HepG2 (cell line): ENCODE measurements around the gene BCAS3. TPM values are rescaled to one million over a fixed set of nuclear protein-coding genes. Genes with fewer than 3 reads are reported as not detected.

Experiments used
- ATAC-seq: fragments of 200-7000 bp; cut with Tn5 transposase; 3 replicates; pipeline ENCODE4 v1.9.1; 2020; ENCODE audit warnings: mild to moderate bottlenecking, moderate library complexity
- BruUV-seq: library from RNA; stranded (reverse); fragments of 400-500 nt; replicated peaks from 2 replicates; lab custom pipeline; 2021; lab: Mats Ljungman, UMichigan
- CTCF ChIA-PET: fragments of 300-600 bp; formaldehyde crosslinking; extraction: SDS; loops from one replicate; lab custom pipeline; 2021; ENCODE audit warnings: low total read pairs, inconsistent platforms, low intra/inter-chr PET ratio; lab: Yijun Ruan, JAX
- POLR2A ChIA-PET: fragments of 350-600 bp; sonication (Branson Sonifier 250); formaldehyde crosslinking; loops from one replicate; lab custom pipeline; 2020; ENCODE audit warnings: antibody characterized with exemption, inconsistent platforms; lab: Yijun Ruan, JAX
- DNase-seq: peaks from one replicate; pipeline ENCODE4 v3.0.0-alpha.2; 2015; ENCODE audit warnings: low spot score
- FAIRE-seq: peaks from 3 replicates; lab custom pipeline; 2011; peaks lifted over from hg19 to GRCh38; lab: Jason Lieb, UNC
- H2AFZ ChIP-seq: one replicate; pipeline ENCODE4 v1.6.1; 2011; ENCODE audit warnings: low read length, inconsistent platforms
- H3K27ac ChIP-seq: fragments of 300-600 bp; 3 replicates; pipeline ENCODE4 v1.8.0; 2011; ENCODE audit warnings: mixed run types, mild to moderate bottlenecking, mixed read lengths, low read length, inconsistent platforms; ENCODE audit not compliant: insufficient read depth; ENCODE audit errors: extremely low read length
- H3K27me3 ChIP-seq, 2 experiments: fragments of 200-600 bp in 1 of 2; 2 replicates in 1 of 2; 3 replicates in 1 of 2; pipeline versions ENCODE4 v1.6.0 to v1.8.0; 2011; ENCODE audit warnings: low read length in 2 of 2, mild to moderate bottlenecking in 2 of 2, moderate library complexity in 2 of 2, inconsistent platforms in 1 of 2; ENCODE audit not compliant: insufficient read depth in 2 of 2, control insufficient read depth in 1 of 2
- H3K36me3 ChIP-seq, 2 experiments: fragments of 200-600 bp in 1 of 2; replicated peaks in 1 of 2; 2 replicates in 1 of 2; 3 replicates in 1 of 2; pipeline versions ENCODE4 v1.5.1 to v1.8.0; 2011; ENCODE audit warnings: low read length in 2 of 2, inconsistent platforms in 1 of 2; ENCODE audit not compliant: insufficient read depth in 2 of 2, control insufficient read depth in 1 of 2
- H3K4me1 ChIP-seq: 2 replicates; pipeline ENCODE4 v1.5.1; 2012; ENCODE audit warnings: low read length, inconsistent platforms; ENCODE audit not compliant: insufficient read depth
- H3K4me2 ChIP-seq: 2 replicates; pipeline ENCODE4 v1.6.0; 2011; ENCODE audit warnings: low read depth, low read length, inconsistent platforms
- H3K4me3 ChIP-seq, 3 experiments: fragments of 200-600 bp in 1 of 3; sonication (generic), shearing (Covaris generic) in 1 of 3; replicated peaks in 1 of 3; 2 replicates each; pipeline ENCODE4 v1.5.1; 2011 to 2016; ENCODE audit warnings: low read length in 3 of 3, inconsistent platforms in 2 of 3, low read depth in 2 of 3, mild to moderate bottlenecking in 2 of 3, control low read depth in 1 of 3, mixed read lengths in 1 of 3; ENCODE audit not compliant: insufficient read depth in 1 of 3
- H3K79me2 ChIP-seq: one replicate; pipeline ENCODE4 v1.6.1; 2011; ENCODE audit warnings: low read length, inconsistent platforms; ENCODE audit not compliant: insufficient read depth
- H3K9ac ChIP-seq: 2 replicates; pipeline ENCODE4 v1.6.0; 2011; ENCODE audit warnings: mild to moderate bottlenecking, low read depth, low read length, inconsistent platforms; ENCODE audit not compliant: insufficient read depth
- H3K9me3 ChIP-seq: 2 replicates; pipeline ENCODE4 v1.5.1; 2012; ENCODE audit warnings: mild to moderate bottlenecking, low read length
- H4K20me1 ChIP-seq: 2 replicates; pipeline ENCODE4 v1.6.0; 2011; ENCODE audit warnings: inconsistent platforms, mild to moderate bottlenecking, low read length, moderate library complexity; ENCODE audit not compliant: insufficient read depth
- ESRRA ChIP-seq: sonication (generic); formaldehyde crosslinking; IDR thresholded peaks from 2 replicates; pipeline ENCODE4 v1.5.1; 2020; ENCODE audit warnings: mild to moderate bottlenecking, low read depth, missing genetic modification reagents
- FOXA1 ChIP-seq, 2 experiments: fragments of 450-650 bp in 1 of 2; sonication (generic) in 1 of 2; formaldehyde crosslinking in 1 of 2; IDR thresholded peaks; 2 replicates each; pipeline versions ENCODE4 v1.4.0 to v1.6.1; 2016 to 2020; ENCODE audit warnings: missing genetic modification reagents in 1 of 2
- KAT7 ChIP-seq: IDR thresholded peaks from 2 replicates; pipeline ENCODE4 v1.6.1; 2018; ENCODE audit warnings: borderline replicate concordance, missing compliant biosample characterization
- MTA1 ChIP-seq: sonication (generic); formaldehyde crosslinking; IDR thresholded peaks from 2 replicates; pipeline ENCODE4 v1.4.0; 2020; ENCODE audit warnings: missing genetic modification reagents, mild to moderate bottlenecking, borderline replicate concordance
- ZBTB38 ChIP-seq: sonication (generic); formaldehyde crosslinking; IDR thresholded peaks from 2 replicates; pipeline ENCODE4 v1.5.1; 2020; ENCODE audit warnings: mild to moderate bottlenecking, missing genetic modification reagents
- ZNF354B ChIP-seq: sonication (generic); formaldehyde crosslinking; IDR thresholded peaks from 2 replicates; pipeline ENCODE4 v1.8.0; 2022; ENCODE audit warnings: mild to moderate bottlenecking, missing genetic modification reagents
- ZNF564 ChIP-seq: sonication (generic); formaldehyde crosslinking; IDR thresholded peaks from 2 replicates; pipeline ENCODE4 v1.8.1; 2023; ENCODE audit warnings: mild to moderate bottlenecking, missing genetic modification reagents
- in situ Hi-C: cut with HindIII; loops from 2 replicates; pipeline ENCODE4 v1.10.0; 2017; ENCODE audit warnings: low pct_unique_long_range_greater_than_20kb; ENCODE audit not compliant: extremely low pct_ligation_motif_present
- intact Hi-C: fragments of 100-400 bp; cut with micrococcal nuclease; formaldehyde crosslinking; loops from one replicate; pipeline ENCODE4 v1.10.0; 2022; ENCODE audit not compliant: unreplicated experiment
- polyA plus RNA-seq, 8 experiments: library from polyadenylated mRNA; depleted of rRNA in 3 of 8; stranded (reverse) in 7 of 8; unstranded in 1 of 8; fragments of >200 nt; fragmentation: Illumina TruSeq in 4 of 8; extraction: Trizol in 4 of 8; gene quantifications; 2 replicates each; pipeline versions ENCODE4 v1.2.1 to v1.2.3, GENCODE V29; 2011 to 2016; ENCODE audit warnings: low read depth in 4 of 8, missing spikeins in 1 of 8, mixed read lengths in 1 of 8; ENCODE audit not compliant: insufficient read depth in 1 of 8
- total RNA-seq, 5 experiments: library from RNA; depleted of rRNA; stranded (reverse); fragments of >200 nt; fragmentation: Illumina TruSeq; extraction: Trizol; gene quantifications; 2 replicates each; pipeline ENCODE4 v1.2.3, GENCODE V29; 2016; ENCODE audit warnings: low read depth in 1 of 5
- TF ChIP-seq, protein P1 (sequence below): sonication (generic); formaldehyde crosslinking; IDR thresholded peaks from 2 replicates; pipeline ENCODE4; 2020; ENCODE audit warnings: missing genetic modification reagents, mild to moderate bottlenecking, borderline replicate concordance
- TF ChIP-seq, protein P2 (sequence below): sonication (generic); formaldehyde crosslinking; IDR thresholded peaks from 2 replicates; pipeline ENCODE4 v1.5.1; 2020; ENCODE audit warnings: mild to moderate bottlenecking, missing genetic modification reagents, borderline replicate concordance
- TF ChIP-seq, protein P3 (sequence below): sonication (generic); formaldehyde crosslinking; IDR thresholded peaks from 2 replicates; pipeline ENCODE4 v1.4.0; 2020; ENCODE audit warnings: missing genetic modification reagents, borderline replicate concordance
- TF ChIP-seq, protein P4 (sequence below): sonication (generic); formaldehyde crosslinking; IDR thresholded peaks from 2 replicates; pipeline ENCODE4 v1.4.0; 2020; ENCODE audit warnings: missing genetic modification reagents

The BCAS3 gene
- total and polyA plus RNA-seq, 2 of the 13 experiments (the other 11 are each of a cell fraction or from before 2014, with no cell fraction given): 10.7 to 11.2 TPM

DNA sequence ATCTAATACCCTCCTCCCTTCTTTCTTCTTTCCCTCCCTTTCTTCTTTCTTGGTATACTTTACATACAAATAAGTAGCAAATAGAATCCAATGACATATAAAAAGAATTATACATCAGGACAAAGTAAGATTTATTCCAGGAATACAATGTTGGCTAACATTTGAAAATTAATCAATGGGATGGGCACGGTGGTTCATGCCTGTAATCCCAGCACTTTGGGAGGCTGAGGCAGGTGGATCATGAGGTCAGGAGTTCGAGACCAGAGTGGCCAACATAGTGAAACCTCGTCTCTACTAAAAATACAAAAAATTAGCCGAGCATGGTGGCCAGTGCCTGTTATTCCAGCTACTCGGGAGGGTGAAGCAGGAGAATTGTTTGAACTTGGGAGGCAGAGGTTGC is 72.1 kb downstream of the BCAS3 start (continued):
- TF ChIP-seq, protein P1, sequence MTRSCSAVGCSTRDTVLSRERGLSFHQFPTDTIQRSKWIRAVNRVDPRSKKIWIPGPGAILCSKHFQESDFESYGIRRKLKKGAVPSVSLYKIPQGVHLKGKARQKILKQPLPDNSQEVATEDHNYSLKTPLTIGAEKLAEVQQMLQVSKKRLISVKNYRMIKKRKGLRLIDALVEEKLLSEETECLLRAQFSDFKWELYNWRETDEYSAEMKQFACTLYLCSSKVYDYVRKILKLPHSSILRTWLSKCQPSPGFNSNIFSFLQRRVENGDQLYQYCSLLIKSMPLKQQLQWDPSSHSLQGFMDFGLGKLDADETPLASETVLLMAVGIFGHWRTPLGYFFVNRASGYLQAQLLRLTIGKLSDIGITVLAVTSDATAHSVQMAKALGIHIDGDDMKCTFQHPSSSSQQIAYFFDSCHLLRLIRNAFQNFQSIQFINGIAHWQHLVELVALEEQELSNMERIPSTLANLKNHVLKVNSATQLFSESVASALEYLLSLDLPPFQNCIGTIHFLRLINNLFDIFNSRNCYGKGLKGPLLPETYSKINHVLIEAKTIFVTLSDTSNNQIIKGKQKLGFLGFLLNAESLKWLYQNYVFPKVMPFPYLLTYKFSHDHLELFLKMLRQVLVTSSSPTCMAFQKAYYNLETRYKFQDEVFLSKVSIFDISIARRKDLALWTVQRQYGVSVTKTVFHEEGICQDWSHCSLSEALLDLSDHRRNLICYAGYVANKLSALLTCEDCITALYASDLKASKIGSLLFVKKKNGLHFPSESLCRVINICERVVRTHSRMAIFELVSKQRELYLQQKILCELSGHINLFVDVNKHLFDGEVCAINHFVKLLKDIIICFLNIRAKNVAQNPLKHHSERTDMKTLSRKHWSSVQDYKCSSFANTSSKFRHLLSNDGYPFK (CRISPR knock-in tag): no peak

DNA sequence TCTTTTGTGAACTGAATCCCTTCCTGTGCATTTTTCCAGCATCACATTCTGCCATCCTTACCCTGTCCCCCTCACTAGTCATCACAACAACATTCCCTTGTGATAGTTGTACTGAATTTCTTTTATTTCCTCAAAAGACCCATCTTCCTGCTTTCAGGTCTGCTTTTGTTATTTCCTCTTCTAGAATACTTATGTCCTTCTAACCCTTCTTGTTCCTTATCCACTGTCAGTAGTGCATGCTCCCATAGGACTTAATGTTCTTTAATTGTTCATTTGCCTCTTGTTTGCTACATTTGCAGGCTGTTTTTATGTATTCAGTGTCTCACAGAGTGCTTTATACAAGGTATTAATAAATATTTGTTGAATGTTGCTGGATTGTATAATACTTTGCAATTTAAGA is 73.0 kb downstream of the BCAS3 start:
- H3K4me2 ChIP-seq: no peak overlapping the region
- DNase-seq (no peak), ATAC-seq (no peak), FAIRE-seq (no peak)
- H3K4me1 ChIP-seq: no peaks in the 10 kb centered on the region
- H3K27me3 ChIP-seq: no peaks in the 10 kb centered on the region
- TF ChIP-seq, protein P2, sequence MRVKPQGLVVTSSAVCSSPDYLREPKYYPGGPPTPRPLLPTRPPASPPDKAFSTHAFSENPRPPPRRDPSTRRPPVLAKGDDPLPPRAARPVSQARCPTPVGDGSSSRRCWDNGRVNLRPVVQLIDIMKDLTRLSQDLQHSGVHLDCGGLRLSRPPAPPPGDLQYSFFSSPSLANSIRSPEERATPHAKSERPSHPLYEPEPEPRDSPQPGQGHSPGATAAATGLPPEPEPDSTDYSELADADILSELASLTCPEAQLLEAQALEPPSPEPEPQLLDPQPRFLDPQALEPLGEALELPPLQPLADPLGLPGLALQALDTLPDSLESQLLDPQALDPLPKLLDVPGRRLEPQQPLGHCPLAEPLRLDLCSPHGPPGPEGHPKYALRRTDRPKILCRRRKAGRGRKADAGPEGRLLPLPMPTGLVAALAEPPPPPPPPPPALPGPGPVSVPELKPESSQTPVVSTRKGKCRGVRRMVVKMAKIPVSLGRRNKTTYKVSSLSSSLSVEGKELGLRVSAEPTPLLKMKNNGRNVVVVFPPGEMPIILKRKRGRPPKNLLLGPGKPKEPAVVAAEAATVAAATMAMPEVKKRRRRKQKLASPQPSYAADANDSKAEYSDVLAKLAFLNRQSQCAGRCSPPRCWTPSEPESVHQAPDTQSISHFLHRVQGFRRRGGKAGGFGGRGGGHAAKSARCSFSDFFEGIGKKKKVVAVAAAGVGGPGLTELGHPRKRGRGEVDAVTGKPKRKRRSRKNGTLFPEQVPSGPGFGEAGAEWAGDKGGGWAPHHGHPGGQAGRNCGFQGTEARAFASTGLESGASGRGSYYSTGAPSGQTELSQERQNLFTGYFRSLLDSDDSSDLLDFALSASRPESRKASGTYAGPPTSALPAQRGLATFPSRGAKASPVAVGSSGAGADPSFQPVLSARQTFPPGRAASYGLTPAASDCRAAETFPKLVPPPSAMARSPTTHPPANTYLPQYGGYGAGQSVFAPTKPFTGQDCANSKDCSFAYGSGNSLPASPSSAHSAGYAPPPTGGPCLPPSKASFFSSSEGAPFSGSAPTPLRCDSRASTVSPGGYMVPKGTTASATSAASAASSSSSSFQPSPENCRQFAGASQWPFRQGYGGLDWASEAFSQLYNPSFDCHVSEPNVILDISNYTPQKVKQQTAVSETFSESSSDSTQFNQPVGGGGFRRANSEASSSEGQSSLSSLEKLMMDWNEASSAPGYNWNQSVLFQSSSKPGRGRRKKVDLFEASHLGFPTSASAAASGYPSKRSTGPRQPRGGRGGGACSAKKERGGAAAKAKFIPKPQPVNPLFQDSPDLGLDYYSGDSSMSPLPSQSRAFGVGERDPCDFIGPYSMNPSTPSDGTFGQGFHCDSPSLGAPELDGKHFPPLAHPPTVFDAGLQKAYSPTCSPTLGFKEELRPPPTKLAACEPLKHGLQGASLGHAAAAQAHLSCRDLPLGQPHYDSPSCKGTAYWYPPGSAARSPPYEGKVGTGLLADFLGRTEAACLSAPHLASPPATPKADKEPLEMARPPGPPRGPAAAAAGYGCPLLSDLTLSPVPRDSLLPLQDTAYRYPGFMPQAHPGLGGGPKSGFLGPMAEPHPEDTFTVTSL (CRISPR knock-in tag): no peak
- no peak for TF ChIP-seq KAT7 (CRISPR knock-in tag)
- TF ChIP-seq FOXA1 (IDR thresholded peaks at IDR 0.05): no peak
- no peak for TF ChIP-seq FOXA1 (CRISPR knock-in tag; IDR thresholded peaks at IDR 0.05)
- no peak for TF ChIP-seq MTA1 (CRISPR knock-in tag)
- TF ChIP-seq ZNF354B: no peak
- TF ChIP-seq ZNF564 (CRISPR knock-in tag): no peak
- TF ChIP-seq ESRRA (CRISPR knock-in tag): no peak
- TF ChIP-seq, protein P3, sequence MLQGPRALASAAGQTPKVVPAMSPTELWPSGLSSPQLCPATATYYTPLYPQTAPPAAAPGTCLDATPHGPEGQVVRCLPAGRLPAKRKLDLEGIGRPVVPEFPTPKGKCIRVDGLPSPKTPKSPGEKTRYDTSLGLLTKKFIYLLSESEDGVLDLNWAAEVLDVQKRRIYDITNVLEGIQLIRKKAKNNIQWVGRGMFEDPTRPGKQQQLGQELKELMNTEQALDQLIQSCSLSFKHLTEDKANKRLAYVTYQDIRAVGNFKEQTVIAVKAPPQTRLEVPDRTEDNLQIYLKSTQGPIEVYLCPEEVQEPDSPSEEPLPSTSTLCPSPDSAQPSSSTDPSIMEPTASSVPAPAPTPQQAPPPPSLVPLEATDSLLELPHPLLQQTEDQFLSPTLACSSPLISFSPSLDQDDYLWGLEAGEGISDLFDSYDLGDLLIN (CRISPR knock-in tag): no peak
- no peak for TF ChIP-seq ZBTB38
- TF ChIP-seq, protein P4, sequence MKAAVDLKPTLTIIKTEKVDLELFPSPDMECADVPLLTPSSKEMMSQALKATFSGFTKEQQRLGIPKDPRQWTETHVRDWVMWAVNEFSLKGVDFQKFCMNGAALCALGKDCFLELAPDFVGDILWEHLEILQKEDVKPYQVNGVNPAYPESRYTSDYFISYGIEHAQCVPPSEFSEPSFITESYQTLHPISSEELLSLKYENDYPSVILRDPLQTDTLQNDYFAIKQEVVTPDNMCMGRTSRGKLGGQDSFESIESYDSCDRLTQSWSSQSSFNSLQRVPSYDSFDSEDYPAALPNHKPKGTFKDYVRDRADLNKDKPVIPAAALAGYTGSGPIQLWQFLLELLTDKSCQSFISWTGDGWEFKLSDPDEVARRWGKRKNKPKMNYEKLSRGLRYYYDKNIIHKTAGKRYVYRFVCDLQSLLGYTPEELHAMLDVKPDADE (CRISPR knock-in tag): no peak
- H2AFZ ChIP-seq: no peak overlapping the region
- no peaks in the 10 kb centered on the region for H4K20me1 ChIP-seq
- BruUV-seq: no TSS peak
- ChIA-PET POLR2A (no interaction called here), CTCF (no interaction called here)
- no peak overlapping the region for H3K9ac ChIP-seq
- no peak overlapping the region for H3K27ac ChIP-seq
- intact Hi-C loops (no loop called here), in situ Hi-C loops (no loop called here)
- H3K9me3 ChIP-seq: 0 out of 2 replicates have a peak, but pooled peaks cover 6% of the 10 kb centered on the region
- H3K4me3 ChIP-seq: no peak overlapping the region
- no peaks in the 10 kb centered on the region for H3K36me3 ChIP-seq
- H3K79me2 ChIP-seq: no peaks in the 10 kb centered on the region
